H1 (cell line): ENCODE results near the gene FAM170B. TPM values are rescaled to one million over a fixed set of nuclear protein-coding genes. Genes with fewer than 3 reads are reported as not detected.

ENCODE experiments used
- RBBP5 ChIP-seq: IDR thresholded peaks from 2 replicates; pipeline ENCODE4 v1.7.1; 2012; ENCODE audit warnings: low read depth, mild to moderate bottlenecking, inconsistent platforms, low read length, moderate library complexity, borderline replicate concordance
- polyA plus RNA-seq, 7 experiments: library from polyadenylated mRNA; depleted of rRNA in 3 of 7; stranded (reverse) in 5 of 7; unstranded in 2 of 7; fragments of >200 nt in 5 of 7; fragments of 200-250 nt in 2 of 7; gene quantifications; 1 replicate in 5 of 7; 2 replicates in 1 of 7; 4 replicates in 1 of 7; pipeline versions ENCODE4 v1.2.1 to v1.2.3, GENCODE V29; 2011 to 2013; ENCODE audit warnings: missing spikeins in 2 of 7, mixed read lengths in 2 of 7
- total RNA-seq: library from RNA; stranded (reverse); fragmentation: NEBNext Ultra II Directional; extraction: Animal tissue kit (Norgen Biotek cat#: 25700); gene quantifications from 2 replicates; pipeline ENCODE4 v1.2.1, GENCODE V29; 2021
- TF ChIP-seq, protein P1 (sequence below): IDR thresholded peaks from 2 replicates; pipeline ENCODE4 v1.6.1; 2012; ENCODE audit warnings: low read length, inconsistent platforms

Gene FAM170B
- total and polyA plus RNA-seq, 2 of the 8 experiments (the other 6 are each of a cell fraction or from before 2014, with no cell fraction given), result not detected

DNA sequence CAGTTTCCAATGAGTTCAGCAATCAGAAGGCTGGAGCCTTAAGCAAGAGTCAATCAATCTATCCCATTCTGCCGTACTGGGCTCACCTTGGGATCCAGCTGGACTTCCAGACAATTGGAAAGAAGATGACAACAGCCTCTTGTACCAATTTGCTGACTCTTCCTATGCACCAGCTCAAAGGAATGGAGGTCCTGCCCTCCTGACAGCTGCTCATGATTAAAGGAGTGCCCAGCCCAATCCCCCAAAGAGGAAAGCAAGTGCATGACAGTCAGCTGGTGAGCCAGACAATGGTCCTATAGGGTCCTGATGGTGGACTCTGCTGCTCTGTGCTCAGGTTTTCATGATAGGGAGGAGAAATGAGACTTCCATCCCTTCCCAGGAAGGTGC, 43.6 kb downstream of the FAM170B start (continued):
- TF ChIP-seq RBBP5, result no peak
- TF ChIP-seq, protein P1, sequence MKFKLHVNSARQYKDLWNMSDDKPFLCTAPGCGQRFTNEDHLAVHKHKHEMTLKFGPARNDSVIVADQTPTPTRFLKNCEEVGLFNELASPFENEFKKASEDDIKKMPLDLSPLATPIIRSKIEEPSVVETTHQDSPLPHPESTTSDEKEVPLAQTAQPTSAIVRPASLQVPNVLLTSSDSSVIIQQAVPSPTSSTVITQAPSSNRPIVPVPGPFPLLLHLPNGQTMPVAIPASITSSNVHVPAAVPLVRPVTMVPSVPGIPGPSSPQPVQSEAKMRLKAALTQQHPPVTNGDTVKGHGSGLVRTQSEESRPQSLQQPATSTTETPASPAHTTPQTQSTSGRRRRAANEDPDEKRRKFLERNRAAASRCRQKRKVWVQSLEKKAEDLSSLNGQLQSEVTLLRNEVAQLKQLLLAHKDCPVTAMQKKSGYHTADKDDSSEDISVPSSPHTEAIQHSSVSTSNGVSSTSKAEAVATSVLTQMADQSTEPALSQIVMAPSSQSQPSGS, result no peak
